GM23338 (cell line): ENCODE data around the gene KCNA2. TPM values are rescaled to one million over a fixed set of nuclear protein-coding genes. Genes with fewer than 3 reads are reported as not detected.

ENCODE experiments used
- ATAC-seq: fragments of 200-7000 bp; cut with Tn5 transposase; 3 replicates; pipeline ENCODE4 v1.9.1; 2020
- DNase-seq: peaks from one replicate; pipeline ENCODE4 v3.0.0-alpha.2; 2015; ENCODE audit warnings: low spot score
- H2AFZ ChIP-seq: fragments of 200-600 bp; sonication (generic); 2 replicates; pipeline ENCODE4 v1.8.0; 2016; ENCODE audit warnings: antibody characterized with exemption, mild to moderate bottlenecking, moderate library complexity
- H3F3A ChIP-seq: fragments of 200-600 bp; sonication (generic); replicated peaks from 2 replicates; pipeline ENCODE4 v1.8.0; 2017; ENCODE audit warnings: antibody characterized with exemption, mixed run types, low read depth
- H3K27ac ChIP-seq: fragments of 200-600 bp; sonication (generic); 2 replicates; pipeline ENCODE4 v1.6.1; 2016; ENCODE audit warnings: low read depth
- H3K27me3 ChIP-seq: fragments of 200-600 bp; sonication (generic); 2 replicates; pipeline ENCODE4 v1.8.0; 2016; ENCODE audit warnings: mild to moderate bottlenecking, mixed run types, moderate library complexity; ENCODE audit not compliant: insufficient read depth
- H3K36me3 ChIP-seq: fragments of 200-600 bp; sonication (generic); 2 replicates; pipeline ENCODE4 v1.8.0; 2016; ENCODE audit warnings: mild to moderate bottlenecking; ENCODE audit not compliant: insufficient read depth
- H3K4me1 ChIP-seq: fragments of 200-600 bp; sonication (generic); 2 replicates; pipeline ENCODE4 v1.8.0; 2016; ENCODE audit warnings: mild to moderate bottlenecking, moderate library complexity; ENCODE audit not compliant: insufficient read depth
- H3K4me2 ChIP-seq: fragments of 200-600 bp; sonication (generic); 2 replicates; pipeline ENCODE4 v1.7.1; 2017; ENCODE audit warnings: mixed run types
- H3K4me3 ChIP-seq: fragments of 200-600 bp; sonication (generic); 2 replicates; pipeline ENCODE4 v1.6.1; 2016; ENCODE audit warnings: mixed run types
- H3K79me2 ChIP-seq: fragments of 200-600 bp; sonication (generic); replicated peaks from 2 replicates; pipeline ENCODE4 v1.8.0; 2017; ENCODE audit warnings: mild to moderate bottlenecking; ENCODE audit not compliant: insufficient read depth
- H3K9me2 ChIP-seq: fragments of 200-600 bp; sonication (generic); 2 replicates; pipeline ENCODE4 v1.8.0; 2017; ENCODE audit not compliant: insufficient read depth
- H4K20me1 ChIP-seq: fragments of 200-600 bp; sonication (generic); replicated peaks from 2 replicates; pipeline ENCODE4 v1.8.0; 2017; ENCODE audit warnings: mild to moderate bottlenecking; ENCODE audit not compliant: insufficient read depth
- H3K27ac Mint-ChIP-seq: 2 replicates; pipeline ENCODE4 v1.8.0; 2020; ENCODE audit warnings: inconsistent platforms, mild to moderate bottlenecking, moderate library complexity, mixed read lengths
- H3K27me3 Mint-ChIP-seq: 3 replicates; pipeline ENCODE4 v1.8.0; 2022; ENCODE audit warnings: low read depth, mild to moderate bottlenecking, moderate library complexity, mixed read lengths, inconsistent platforms; ENCODE audit not compliant: insufficient read depth, poor library complexity
- H3K36me3 Mint-ChIP-seq: 3 replicates; pipeline ENCODE4 v1.8.0; 2021; ENCODE audit warnings: low read depth, mild to moderate bottlenecking, inconsistent platforms, moderate library complexity, mixed read lengths
- H3K4me1 Mint-ChIP-seq: 3 replicates; pipeline ENCODE4 v1.8.0; 2020; ENCODE audit warnings: mild to moderate bottlenecking, inconsistent platforms, mixed read lengths
- H3K4me3 Mint-ChIP-seq: 3 replicates; pipeline ENCODE4 v1.8.0; 2021; ENCODE audit warnings: moderate library complexity, mild to moderate bottlenecking, inconsistent platforms, mixed read lengths
- H3K9me3 Mint-ChIP-seq: 3 replicates; pipeline ENCODE4 v1.8.0; 2020; ENCODE audit warnings: moderate library complexity, mild to moderate bottlenecking, inconsistent platforms, mixed read lengths
- CREB1 ChIP-seq: fragments of 250-450 bp; sonication (Bioruptor Pico); IDR thresholded peaks from 2 replicates; pipeline ENCODE4 v1.5.0; 2020; ENCODE audit warnings: low read depth, mild to moderate bottlenecking, moderate library complexity
- CTCF ChIP-seq, 2 experiments: fragments of 200-600 bp in 1 of 2; sonication (generic) in 1 of 2; conservative IDR thresholded peaks; 2 replicates each; pipeline versions ENCODE4 v1.5.1 to v1.6.1; 2016 to 2017; ENCODE audit warnings: antibody characterized with exemption in 2 of 2, low read depth in 2 of 2, mild to moderate bottlenecking in 2 of 2, moderate library complexity in 1 of 2
- ETS1 ChIP-seq: IDR thresholded peaks from 2 replicates; pipeline ENCODE4 v1.6.1; 2016; ENCODE audit warnings: antibody characterized with exemption
- EZH2 ChIP-seq: fragments of 200-600 bp; sonication (generic); IDR thresholded peaks from one replicate; pipeline ENCODE4 v1.8.0; 2017; ENCODE audit warnings: antibody characterized with exemption, mild to moderate bottlenecking, low read depth; ENCODE audit not compliant: unreplicated experiment
- EZH2phosphoT487 ChIP-seq: fragments of 200-600 bp; sonication (generic); IDR thresholded peaks from one replicate; pipeline ENCODE4 v1.8.1; 2018; ENCODE audit warnings: antibody characterized with exemption; ENCODE audit not compliant: unreplicated experiment
- JUNB ChIP-seq: IDR thresholded peaks from one replicate; pipeline ENCODE4 v1.6.1; 2016; ENCODE audit warnings: antibody characterized with exemption; ENCODE audit not compliant: unreplicated experiment
- NANOG ChIP-seq: IDR thresholded peaks from 2 replicates; pipeline ENCODE4 v1.6.1; 2016; ENCODE audit warnings: antibody characterized with exemption, borderline replicate concordance
- POLR2AphosphoS5 ChIP-seq: IDR thresholded peaks from 2 replicates; pipeline ENCODE4 v1.6.1; 2016; ENCODE audit warnings: antibody characterized with exemption, low read depth
- REST ChIP-seq: IDR thresholded peaks from one replicate; pipeline ENCODE4 v1.6.1; 2018; ENCODE audit warnings: antibody characterized with exemption; ENCODE audit not compliant: unreplicated experiment
- STAT1 ChIP-seq: IDR thresholded peaks from one replicate; pipeline ENCODE4 v1.6.1; 2016; ENCODE audit warnings: antibody characterized with exemption; ENCODE audit not compliant: unreplicated experiment
- ZNF114 ChIP-seq: fragments of 250-450 bp; sonication (Bioruptor Pico); IDR thresholded peaks from 2 replicates; pipeline ENCODE4 v1.5.0; 2020; ENCODE audit warnings: mild to moderate bottlenecking, moderate library complexity
- ZNF331 ChIP-seq: fragments of 250-450 bp; sonication (Bioruptor Pico); IDR thresholded peaks from 2 replicates; pipeline ENCODE4 v1.5.0; 2020; ENCODE audit warnings: low read depth, mild to moderate bottlenecking, moderate library complexity
- ZNF462 ChIP-seq: fragments of 250-450 bp; sonication (Bioruptor Pico); IDR thresholded peaks from 2 replicates; pipeline ENCODE4 v1.5.0; 2020; ENCODE audit warnings: mild to moderate bottlenecking, moderate library complexity
- polyA plus RNA-seq: library from polyadenylated mRNA; unstranded; fragments of >200 nt; fragmentation: Nextera tagmentation; extraction: Ambion mirVana; gene quantifications from 2 replicates; pipeline ENCODE4 v1.2.1, GENCODE V29; 2016
- total RNA-seq: library from RNA; depleted of rRNA; stranded (reverse); fragments of >200 nt; shearing (Covaris generic); gene quantifications from 2 replicates; pipeline ENCODE4 v1.2.3, GENCODE V29; 2014

The KCNA2 gene
- total and polyA plus RNA-seq, 2 experiments from 2014 or later = 0.11 to 1.5 TPM

- Histone ChIP-seq H3K4me3 (no peak overlapping the region), H3K27me3 (0 out of 2 replicates have a peak, but pooled peaks cover 3% of the 10 kb centered on the region), H3K27ac (no peak overlapping the region), H2AFZ (no peak overlapping the region), H3F3A (no peaks in the 10 kb centered on the region), H3K4me2 (no peak overlapping the region), H3K36me3 (no peaks in the 10 kb centered on the region), H3K9me2 (no peaks in the 10 kb centered on the region), H3K79me2 (no peaks in the 10 kb centered on the region), H4K20me1 (no peaks in the 10 kb centered on the region), H3K4me1 (no peaks in the 10 kb centered on the region)
- ATAC-seq (no peak), DNase-seq (no peak)
- no peaks in the 10 kb centered on the region for H3K4me1 Mint-ChIP-seq
- no peaks in the 10 kb centered on the region for H3K9me3 Mint-ChIP-seq
- no peak overlapping the region for H3K27ac Mint-ChIP-seq
- no peaks in the 10 kb centered on the region for H3K36me3 Mint-ChIP-seq
- no peak overlapping the region for H3K4me3 Mint-ChIP-seq
- TF ChIP-seq NANOG (no peak), CREB1 (CRISPR knock-in tag) (no peak), REST (no peak), ZNF331 (CRISPR knock-in tag) (no peak), ETS1 (no peak), JUNB (no peak), STAT1 (no peak), POLR2AphosphoS5 (no peak), EZH2 (no peak), EZH2phosphoT487 (no peak), CTCF (conservative IDR thresholded peaks at IDR 0.05; ENCODE audit: low read depth in 2 of 2) (no peak), ZNF462 (CRISPR knock-in tag) (no peak), ZNF114 (no peak)
- H3K27me3 Mint-ChIP-seq = peaks cover 3% of the 10 kb centered on the region
Measured at GRCh38 chr1:110633646-110634030, 27.5 kb upstream of the KCNA2 start.
